Transverse colon (tissue), 4 donors: ENCODE results near the gene SEC14L6.

Source experiments
- CTCF ChIP-seq, 5 experiments: fragments of 200-600 bp in 3 of 5; fragments of 450-650 bp in 2 of 5; sonication (generic) in 3 of 5; IDR thresholded peaks; 1 replicate in 2 of 5; 2 replicates in 3 of 5; pipeline ENCODE4 v1.5.1; 2016 to 2017; ENCODE audit warnings: antibody characterized with exemption in 5 of 5, inconsistent platforms in 3 of 5, mild to moderate bottlenecking in 2 of 5, moderate library complexity in 1 of 5
- EP300 ChIP-seq: sonication (generic); formaldehyde crosslinking; IDR thresholded peaks from one replicate; pipeline ENCODE4 v1.6.1; 2017; ENCODE audit warnings: antibody characterized with exemption, low read depth
- POLR2AphosphoS5 ChIP-seq, 3 donors: sonication (generic); formaldehyde crosslinking; IDR thresholded peaks; one replicate each; pipeline ENCODE4 v1.6.1; 2016; ENCODE audit warnings: antibody characterized with exemption in 3 of 3

GRCh38 chr22:30546616-30547015 lies at the start of gene SEC14L6:
- TF ChIP-seq EP300 (no peak), CTCF (IDR thresholded peaks at IDR 0.05) (no peak), POLR2AphosphoS5 (IDR thresholded peaks at IDR 0.05) (no peak)
